ENCODE data around the gene FARS2.

DNA sequence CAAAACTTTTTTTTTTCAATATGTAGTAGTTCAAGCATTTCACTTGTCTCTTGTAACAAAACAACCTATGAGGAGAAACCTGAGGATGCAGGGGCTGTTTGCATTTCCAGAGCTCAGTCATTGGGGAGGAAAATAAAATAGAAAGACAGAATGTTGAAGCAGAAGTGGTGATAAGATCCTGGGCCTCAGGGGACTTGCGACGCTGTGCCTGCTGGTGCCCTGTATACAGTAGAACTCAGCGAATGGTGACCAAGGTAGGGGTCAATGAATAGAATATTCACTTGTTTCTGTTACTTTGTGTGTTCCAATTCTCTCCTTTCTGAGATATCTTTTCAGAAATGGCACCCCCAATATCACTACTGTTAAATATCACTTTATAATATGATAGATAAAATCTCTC, 271.6 kb downstream of the FARS2 start:
- no peak for TF ChIP-seq POLR2A (IDR thresholded peaks at IDR 0.05)
- TF ChIP-seq, protein P1, sequence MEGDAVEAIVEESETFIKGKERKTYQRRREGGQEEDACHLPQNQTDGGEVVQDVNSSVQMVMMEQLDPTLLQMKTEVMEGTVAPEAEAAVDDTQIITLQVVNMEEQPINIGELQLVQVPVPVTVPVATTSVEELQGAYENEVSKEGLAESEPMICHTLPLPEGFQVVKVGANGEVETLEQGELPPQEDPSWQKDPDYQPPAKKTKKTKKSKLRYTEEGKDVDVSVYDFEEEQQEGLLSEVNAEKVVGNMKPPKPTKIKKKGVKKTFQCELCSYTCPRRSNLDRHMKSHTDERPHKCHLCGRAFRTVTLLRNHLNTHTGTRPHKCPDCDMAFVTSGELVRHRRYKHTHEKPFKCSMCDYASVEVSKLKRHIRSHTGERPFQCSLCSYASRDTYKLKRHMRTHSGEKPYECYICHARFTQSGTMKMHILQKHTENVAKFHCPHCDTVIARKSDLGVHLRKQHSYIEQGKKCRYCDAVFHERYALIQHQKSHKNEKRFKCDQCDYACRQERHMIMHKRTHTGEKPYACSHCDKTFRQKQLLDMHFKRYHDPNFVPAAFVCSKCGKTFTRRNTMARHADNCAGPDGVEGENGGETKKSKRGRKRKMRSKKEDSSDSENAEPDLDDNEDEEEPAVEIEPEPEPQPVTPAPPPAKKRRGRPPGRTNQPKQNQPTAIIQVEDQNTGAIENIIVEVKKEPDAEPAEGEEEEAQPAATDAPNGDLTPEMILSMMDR (IDR thresholded peaks at IDR 0.05) = no peak
